ENCODE measurements around the gene HBA2. TPM values are rescaled to one million over a fixed set of nuclear protein-coding genes. Genes with fewer than 3 reads are reported as not detected.
"Not testable (repeated sequence)": the region's sequence is repeated elsewhere in the genome, so short reads cannot be mapped to it uniquely, and the experiment has no call there.

HBA2 gene
- total RNA-seq, 1 experiment from 2014 or later: not detected

DNA sequence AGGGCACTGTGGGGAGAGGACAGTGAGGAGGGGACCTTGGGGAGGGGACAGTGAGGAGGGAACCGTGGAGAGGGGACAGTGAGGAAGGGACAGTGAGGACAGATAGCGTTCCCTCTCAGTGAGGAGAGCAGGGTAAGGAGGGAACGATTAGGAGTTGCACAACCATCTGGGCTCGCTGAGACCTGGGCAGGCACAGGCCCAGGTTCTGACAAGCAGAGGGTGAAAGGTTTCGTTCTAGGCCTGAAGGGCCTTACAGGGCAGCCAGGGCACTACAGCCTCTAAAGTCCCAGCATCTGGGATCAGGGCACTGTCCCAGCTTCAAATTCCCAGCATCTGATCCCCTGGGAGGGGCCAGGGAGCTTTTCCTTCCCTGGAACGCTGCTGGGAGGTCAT lies 19.6 kb upstream of the HBA2 start:
- in situ Hi-C loops (cut with HindIII; ENCODE audit: low pct_unique_long_range_greater_than_20kb, low sequenced_read_pairs); DNase-seq (ENCODE audit: low read depth, low spot score): not testable (repeated sequence)

DNA sequence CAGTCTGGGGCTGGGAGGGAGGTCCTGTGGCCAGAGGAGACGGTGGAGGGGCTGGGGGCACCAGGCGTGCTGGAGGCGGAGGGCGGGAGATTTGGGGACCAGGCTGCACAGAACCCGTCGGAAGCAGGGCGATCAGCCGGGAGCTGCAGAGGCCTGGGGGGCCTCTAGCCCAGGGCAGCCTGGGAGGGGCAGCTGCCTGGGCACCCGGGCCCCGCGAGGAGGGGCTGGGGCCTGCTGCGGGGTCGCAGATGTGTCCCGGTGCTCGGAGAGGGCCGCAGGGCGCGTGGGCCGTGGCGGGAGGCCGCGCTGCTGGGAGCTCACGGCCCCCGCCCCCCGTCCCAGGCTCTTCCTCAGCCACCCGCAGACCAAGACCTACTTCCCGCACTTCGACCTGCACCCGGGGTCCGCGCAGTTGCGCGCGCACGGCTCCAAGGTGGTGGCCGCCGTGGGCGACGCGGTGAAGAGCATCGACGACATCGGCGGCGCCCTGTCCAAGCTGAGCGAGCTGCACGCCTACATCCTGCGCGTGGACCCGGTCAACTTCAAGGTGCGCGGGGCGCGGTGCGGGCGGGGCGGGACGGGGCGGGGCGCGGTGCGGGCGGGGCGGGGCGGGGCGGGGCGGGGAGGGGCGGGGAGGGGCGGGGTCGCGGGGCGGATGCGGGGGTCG lies 19.0 kb upstream of the HBA2 start:
- DNase-seq (ENCODE audit: low read depth, low spot score); in situ Hi-C loops (cut with HindIII; ENCODE audit: low pct_unique_long_range_greater_than_20kb, low sequenced_read_pairs): not testable (repeated sequence)

- no peak for DNase-seq (ENCODE audit: low read depth, low spot score)
- in situ Hi-C loops (cut with HindIII; ENCODE audit: low pct_unique_long_range_greater_than_20kb, low sequenced_read_pairs): no loop called here
Observed at GRCh38 chr16:154217-155030, 18.3 kb upstream of the HBA2 start.

DNA sequence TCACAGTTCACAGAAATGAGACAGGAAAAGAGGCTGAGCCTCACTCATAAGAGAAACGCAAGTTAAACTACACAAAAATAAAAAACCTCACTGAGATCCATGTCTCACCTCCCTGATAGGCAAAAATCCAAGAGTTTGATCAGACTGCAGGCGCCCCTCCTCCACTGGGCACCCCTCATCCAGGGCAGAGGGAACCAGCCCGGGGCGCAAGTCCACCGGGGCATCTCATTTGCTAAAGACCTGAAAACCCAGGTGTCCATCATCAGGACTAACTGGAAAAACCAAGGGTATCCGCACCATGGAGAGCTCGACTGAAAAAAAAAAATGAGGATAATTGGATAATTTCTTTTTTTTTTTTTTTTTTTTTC lies 17.7 kb upstream of the HBA2 start:
- no peak for DNase-seq (ENCODE audit: low read depth, low spot score)
- in situ Hi-C loops (cut with HindIII; ENCODE audit: low pct_unique_long_range_greater_than_20kb, low sequenced_read_pairs): no loop called here

- in situ Hi-C loops (cut with HindIII; ENCODE audit: low pct_unique_long_range_greater_than_20kb, low sequenced_read_pairs): no loop called here
- no peak for DNase-seq (ENCODE audit: low read depth, low spot score)
Observed at GRCh38 chr16:159136-159849, 13.4 kb upstream of the HBA2 start.

GRCh38 chr16:160242-160641 lies 12.4 kb upstream of the HBA2 start:
- DNase-seq (ENCODE audit: low read depth, low spot score); in situ Hi-C loops (cut with HindIII; ENCODE audit: low pct_unique_long_range_greater_than_20kb, low sequenced_read_pairs): not testable (repeated sequence)

DNA sequence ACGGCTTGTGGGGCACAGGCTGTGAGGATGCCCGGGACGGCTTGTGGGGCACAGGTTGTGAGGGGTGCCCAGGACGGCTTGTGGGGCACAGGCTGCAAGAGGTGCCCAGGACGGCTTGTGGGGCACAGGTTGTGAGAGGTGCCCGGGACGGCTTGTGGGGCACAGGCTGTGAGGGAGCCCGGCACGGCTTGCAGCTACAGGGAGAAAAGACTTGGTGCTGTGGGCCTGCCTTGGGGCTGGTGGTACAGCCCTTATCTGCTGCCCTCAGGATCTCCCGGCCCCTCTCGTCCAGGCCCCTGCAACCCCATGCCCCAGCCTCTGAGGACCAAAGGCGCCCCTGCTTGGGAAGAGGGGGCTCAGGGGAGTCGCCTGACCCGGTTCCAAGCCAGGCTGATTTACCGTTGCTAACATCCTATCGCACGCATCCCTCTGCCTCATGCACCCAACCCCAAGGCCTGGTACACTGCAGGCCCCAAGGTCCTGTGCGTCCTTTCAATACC lies 11.9 kb upstream of the HBA2 start:
- in situ Hi-C loops (cut with HindIII; ENCODE audit: low pct_unique_long_range_greater_than_20kb, low sequenced_read_pairs): no loop called here
- DNase-seq (ENCODE audit: low read depth, low spot score): no peak

- no peak for DNase-seq (ENCODE audit: low read depth, low spot score)
- in situ Hi-C loops (cut with HindIII; ENCODE audit: low pct_unique_long_range_greater_than_20kb, low sequenced_read_pairs): no loop called here
Observed at GRCh38 chr16:162271-162991, 10.2 kb upstream of the HBA2 start.

- in situ Hi-C loops (cut with HindIII; ENCODE audit: low pct_unique_long_range_greater_than_20kb, low sequenced_read_pairs); DNase-seq (ENCODE audit: low read depth, low spot score): not testable (repeated sequence)
Observed at GRCh38 chr16:163139-163538, 9.5 kb upstream of the HBA2 start.

DNA sequence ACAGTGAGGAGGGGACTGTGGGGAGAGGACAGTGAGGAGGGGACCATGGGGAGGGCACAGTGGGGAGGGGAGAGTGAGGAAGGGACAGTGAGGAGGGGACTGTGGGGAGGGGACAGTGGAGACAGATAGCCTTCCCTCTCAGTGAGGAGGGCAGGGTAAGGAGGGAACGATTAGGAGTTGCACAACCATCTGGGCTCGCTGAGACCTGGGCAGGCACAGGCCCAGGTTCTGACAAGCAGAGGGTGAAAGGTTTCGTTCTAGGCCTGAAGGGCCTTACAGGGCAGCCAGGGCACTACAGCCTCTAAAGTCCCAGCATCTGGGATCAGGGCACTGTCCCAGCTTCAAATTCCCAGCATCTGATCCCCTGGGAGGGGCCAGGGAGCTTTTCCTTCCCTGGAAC lies 9.0 kb upstream of the HBA2 start:
- in situ Hi-C loops (cut with HindIII; ENCODE audit: low pct_unique_long_range_greater_than_20kb, low sequenced_read_pairs); DNase-seq (ENCODE audit: low read depth, low spot score): not testable (repeated sequence)

- in situ Hi-C loops (cut with HindIII; ENCODE audit: low pct_unique_long_range_greater_than_20kb, low sequenced_read_pairs); DNase-seq (ENCODE audit: low read depth, low spot score): not testable (repeated sequence)
Observed at GRCh38 chr16:164134-164823, 8.4 kb upstream of the HBA2 start.

DNA sequence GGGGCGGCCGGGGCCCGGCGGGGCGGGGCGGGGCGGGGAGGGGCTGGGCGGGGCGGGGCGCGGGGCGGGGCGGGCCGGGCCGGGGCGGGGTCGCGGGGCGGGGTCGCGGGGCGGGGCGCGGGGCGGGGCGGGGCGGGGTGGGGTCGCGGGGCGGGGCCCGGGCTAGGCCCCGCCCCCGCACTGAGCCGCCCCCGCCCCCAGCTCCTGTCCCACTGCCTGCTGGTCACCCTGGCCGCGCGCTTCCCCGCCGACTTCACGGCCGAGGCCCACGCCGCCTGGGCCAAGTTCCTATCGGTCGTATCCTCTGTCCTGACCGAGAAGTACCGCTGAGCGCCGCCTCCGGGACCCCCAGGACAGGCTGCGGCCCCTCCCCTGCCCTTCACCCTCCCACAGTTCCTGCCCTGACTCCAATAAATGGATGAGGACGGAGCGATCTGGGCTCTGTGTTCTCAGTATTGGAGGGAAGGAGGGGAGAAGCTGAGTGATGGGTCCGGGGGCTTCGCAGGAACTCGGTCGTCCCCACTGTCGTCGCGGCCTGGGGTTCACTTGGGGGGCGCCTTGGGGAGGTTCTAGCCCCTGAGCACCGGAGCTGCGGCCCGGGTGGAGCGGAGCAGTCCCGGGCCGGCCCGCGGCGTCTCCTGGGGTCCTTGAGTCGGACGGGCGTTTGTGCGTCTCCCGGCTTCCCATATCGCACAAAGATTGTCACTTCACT lies 7.7 kb upstream of the HBA2 start:
- in situ Hi-C loops (cut with HindIII; ENCODE audit: low pct_unique_long_range_greater_than_20kb, low sequenced_read_pairs): no loop called here
- no peak for DNase-seq (ENCODE audit: low read depth, low spot score)

GRCh38 chr16:165539-166374 lies 6.9 kb upstream of the HBA2 start, which contains the start of gene HBM:
Gene HBM (plus strand): TSS chr16:165978. CDS start chr16:165998, 20 bp downstream.
- in situ Hi-C loops (cut with HindIII; ENCODE audit: low pct_unique_long_range_greater_than_20kb, low sequenced_read_pairs): no loop called here
- no peak for DNase-seq (ENCODE audit: low read depth, low spot score)

GRCh38 chr16:166375-167121 lies 6.1 kb upstream of the HBA2 start:
- no peak for DNase-seq (ENCODE audit: low read depth, low spot score)
- in situ Hi-C loops (cut with HindIII; ENCODE audit: low pct_unique_long_range_greater_than_20kb, low sequenced_read_pairs): no loop called here

- in situ Hi-C loops (cut with HindIII; ENCODE audit: low pct_unique_long_range_greater_than_20kb, low sequenced_read_pairs): no loop called here
- DNase-seq (ENCODE audit: low read depth, low spot score): no peak
Observed at GRCh38 chr16:167122-167690, 5.5 kb upstream of the HBA2 start.
